K562 (cell line): ENCODE data around the gene FIGLA. TPM values are rescaled to one million over a fixed set of nuclear protein-coding genes. Genes with fewer than 3 reads are reported as not detected.
"Not testable (repeated sequence)": the region's sequence is repeated elsewhere in the genome, so short reads cannot be mapped to it uniquely, and the experiment has no call there.

Experiments used
- ATAC-seq: fragments of 200-7000 bp; cut with Tn5 transposase; 3 replicates; pipeline ENCODE4 v1.9.1; 2020; ENCODE audit warnings: moderate library complexity
- BruUV-seq: library from RNA; stranded (reverse); fragments of 400-500 nt; replicated peaks from 2 replicates; lab custom pipeline; 2021; lab: Mats Ljungman, UMichigan
- CTCF ChIA-PET: fragments of 300-600 bp; formaldehyde crosslinking; extraction: SDS; loops from one replicate; lab custom pipeline; 2021; ENCODE audit warnings: low intra/inter-chr PET ratio; lab: Yijun Ruan, JAX
- POLR2A ChIA-PET: fragments of 300-600, 350-650 bp; sonication (Branson Sonifier 250); formaldehyde crosslinking; extraction: SDS; loops from one replicate; lab custom pipeline; 2021; ENCODE audit warnings: antibody characterized with exemption, inconsistent platforms; lab: Yijun Ruan, JAX
- DNase-seq, 4 experiments: peaks; one replicate each; pipeline versions ENCODE4 v3.0.0 to v3.0.0-alpha.2; 2011 to 2018; ENCODE audit warnings: low spot score in 3 of 4, mixed read lengths in 3 of 4; ENCODE audit errors: extremely low read depth in 1 of 4
- FAIRE-seq: peaks from 2 replicates; lab custom pipeline; 2011; peaks lifted over from hg19 to GRCh38; lab: Jason Lieb, UNC
- H2AFZ ChIP-seq: 2 replicates; pipeline ENCODE4 v1.6.0; 2011; ENCODE audit warnings: low read depth, low read length, control low read depth, inconsistent platforms
- H3K27ac ChIP-seq: fragments of 200-600 bp; 3 replicates; pipeline ENCODE4 v1.8.0; 2011; ENCODE audit warnings: low read depth, mild to moderate bottlenecking, control low read depth, inconsistent platforms, low read length, moderate library complexity, mixed read lengths; ENCODE audit errors: extremely low read depth
- H3K27me3 ChIP-seq, 2 experiments: fragments of 300-600 bp in 1 of 2; 2 replicates in 1 of 2; 3 replicates in 1 of 2; pipeline versions ENCODE4 v1.6.0 to v1.8.0; 2011; ENCODE audit warnings: inconsistent platforms in 2 of 2, low read length in 2 of 2, mild to moderate bottlenecking in 1 of 2, mixed read lengths in 1 of 2, moderate library complexity in 1 of 2; ENCODE audit not compliant: control insufficient read depth in 2 of 2, insufficient read depth in 2 of 2
- H3K36me3 ChIP-seq: fragments of 300-600 bp; 3 replicates; pipeline ENCODE4 v1.8.0; 2011; ENCODE audit warnings: mild to moderate bottlenecking, low read length, inconsistent platforms; ENCODE audit not compliant: control insufficient read depth, insufficient read depth
- H3K4me1 ChIP-seq, 2 experiments: fragments of 200-600 bp in 1 of 2; replicated peaks in 1 of 2; 2 replicates in 1 of 2; 3 replicates in 1 of 2; pipeline versions ENCODE4 v1.5.1 to v1.8.0; 2011; ENCODE audit warnings: inconsistent platforms in 2 of 2, low read length in 2 of 2, mild to moderate bottlenecking in 1 of 2, mixed read lengths in 1 of 2, moderate library complexity in 1 of 2; ENCODE audit not compliant: control insufficient read depth in 2 of 2, insufficient read depth in 2 of 2
- H3K4me2 ChIP-seq: 2 replicates; pipeline ENCODE4 v1.6.1; 2011; ENCODE audit warnings: low read length, control low read depth, inconsistent platforms, mixed read lengths; ENCODE audit not compliant: insufficient read depth
- H3K4me3 ChIP-seq: fragments of 200-600 bp; sonication (generic), shearing (Covaris generic); 2 replicates; pipeline ENCODE4 v1.5.1; 2016; ENCODE audit warnings: control low read depth, inconsistent platforms
- H3K79me2 ChIP-seq: fragments of 200-600 bp; 3 replicates; pipeline ENCODE4 v1.8.0; 2011; ENCODE audit warnings: low read length, inconsistent platforms; ENCODE audit not compliant: control insufficient read depth, insufficient read depth
- H3K9ac ChIP-seq, 2 experiments: 2 replicates each; pipeline versions ENCODE4 v1.6.0 to v1.6.1; 2011; ENCODE audit warnings: low read depth in 2 of 2, low read length in 2 of 2, control low read depth in 1 of 2, inconsistent platforms in 1 of 2, mild to moderate bottlenecking in 1 of 2, mixed read lengths in 1 of 2; ENCODE audit not compliant: insufficient read depth in 1 of 2
- H3K9me1 ChIP-seq: one replicate; pipeline ENCODE4 v1.6.0; 2011; ENCODE audit warnings: inconsistent platforms, mild to moderate bottlenecking, low read length, moderate library complexity; ENCODE audit not compliant: control insufficient read depth, insufficient read depth
- H3K9me3 ChIP-seq: replicated peaks from 2 replicates; pipeline ENCODE4 v1.5.1; 2011; ENCODE audit warnings: low read depth, low read length, inconsistent platforms; ENCODE audit not compliant: control insufficient read depth, insufficient read depth
- H4K20me1 ChIP-seq: replicated peaks from 2 replicates; pipeline ENCODE4 v1.6.1; 2011; ENCODE audit warnings: low read length, inconsistent platforms, mixed read lengths; ENCODE audit not compliant: control insufficient read depth, insufficient read depth
- SRSF9 ChIP-seq: fragments of 200-400 bp; formaldehyde crosslinking; IDR thresholded peaks from 2 replicates; pipeline ENCODE4 v1.6.1; 2017; ENCODE audit warnings: low read depth, low read length, borderline replicate concordance
- ZNF707 ChIP-seq: fragments of 250-450 bp; sonication (Bioruptor Pico); conservative IDR thresholded peaks from 2 replicates; pipeline ENCODE4 v1.8.0; 2022; ENCODE audit warnings: inconsistent platforms, mild to moderate bottlenecking, moderate library complexity
- WGBS: fragments of 100-300 bp; shearing (Covaris generic); methylation state at CpG from one replicate; pipeline ENCODE4 v1.1.6; 2016; ENCODE audit warnings: low coverage, mixed read lengths; ENCODE audit not compliant: insufficient coverage; ENCODE audit errors: missing lambda C conversion rate; 5-methylcytosine and 5-hydroxymethylcytosine counted together
- in situ Hi-C: fragments of 300-500 bp; cut with MboI; formaldehyde crosslinking; loops from 4 replicates; pipeline ENCODE4 v1.15.0; 2018; ENCODE audit warnings: inconsistent platforms, mixed read lengths
- intact Hi-C: fragments of 100-400 bp; cut with micrococcal nuclease; formaldehyde crosslinking; loops from 2 replicates; pipeline ENCODE4 v1.14.2; 2022
- polyA plus RNA-seq, 8 experiments: library from polyadenylated mRNA; depleted of rRNA in 4 of 8; stranded (reverse) in 5 of 8; unstranded in 3 of 8; fragments of >200 nt; fragmentation: Nextera tagmentation in 2 of 8; fragmentation: Illumina TruSeq in 1 of 8; extraction: Ambion mirVana in 2 of 8; extraction: Trizol in 1 of 8; gene quantifications; 2 replicates each; pipeline versions ENCODE4 v1.2.1 to v1.2.3, GENCODE V29; 2011 to 2014; ENCODE audit warnings: inconsistent platforms in 1 of 8, missing spikeins in 1 of 8
- total RNA-seq, 7 experiments: library from RNA; depleted of rRNA in 6 of 7; stranded (reverse); fragments of >200 nt in 6 of 7; fragmentation: Illumina TruSeq in 2 of 7; extraction: Trizol in 2 of 7; gene quantifications; 2 replicates each; pipeline versions ENCODE4 v1.2.1 to v1.2.3, GENCODE V29; 2011 to 2021; ENCODE audit warnings: low replicate concordance in 1 of 7

The FIGLA gene
- total and polyA plus RNA-seq, 9 of the 15 experiments (the other 6 are each of a cell fraction or from before 2014, with no cell fraction given), result not detected

DNA sequence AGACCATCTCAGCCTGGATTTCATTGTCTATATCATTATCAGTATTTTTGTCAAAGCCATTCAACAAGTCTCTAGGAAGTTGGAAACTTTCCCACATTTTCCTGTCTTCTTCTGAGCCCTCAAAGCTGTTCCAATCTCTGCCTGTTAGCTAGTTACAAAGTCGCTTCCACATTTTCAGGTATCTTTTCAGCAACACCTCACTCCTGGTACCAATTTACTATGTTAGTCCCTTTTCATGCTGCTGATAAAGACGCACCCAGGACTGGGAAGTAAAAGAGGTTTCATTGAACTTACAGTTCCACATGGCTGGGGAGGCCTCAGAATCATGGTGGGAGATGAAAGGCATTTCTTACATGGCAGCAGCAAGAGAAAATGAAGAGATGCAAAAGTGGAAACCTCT, 9.3 kb upstream of the FIGLA start:
- no TSS peak for BruUV-seq
- Histone ChIP-seq H3K27me3 (peaks cover 13 to 19% of the 10 kb centered on the region in 2 experiments; a peak in 4 of 5 replicates), H3K27ac (no peak overlapping the region), H3K9me3 (no peaks in the 10 kb centered on the region), H3K79me2 (no peaks in the 10 kb centered on the region), H3K9ac (no peak overlapping the region), H4K20me1 (no peaks in the 10 kb centered on the region), H3K36me3 (no peaks in the 10 kb centered on the region), H3K9me1 (no peaks in the 10 kb centered on the region), H3K4me2 (no peak overlapping the region), H3K4me1 (peaks cover 2 to 6% of the 10 kb centered on the region in 2 experiments; a peak in 2 of 5 replicates), H3K4me3 (no peak overlapping the region), H2AFZ (no peak overlapping the region)
- TF ChIP-seq ZNF707 (CRISPR knock-in tag), result peak; percentile 90
- no peak for TF ChIP-seq SRSF9
- intact Hi-C loops (no loop called here), in situ Hi-C loops (loop anchor here (25.0 kb wide), 1 partner anchor 487 kb away; the partner anchor contains the start of gene FAM136A)
- no peak for FAIRE-seq
- WGBS, result 4% methylated on average over 2 of the region's 2 CpGs
- no peak for ATAC-seq
- no peak for DNase-seq
- ChIA-PET POLR2A (no interaction called here), CTCF (no interaction called here)

DNA sequence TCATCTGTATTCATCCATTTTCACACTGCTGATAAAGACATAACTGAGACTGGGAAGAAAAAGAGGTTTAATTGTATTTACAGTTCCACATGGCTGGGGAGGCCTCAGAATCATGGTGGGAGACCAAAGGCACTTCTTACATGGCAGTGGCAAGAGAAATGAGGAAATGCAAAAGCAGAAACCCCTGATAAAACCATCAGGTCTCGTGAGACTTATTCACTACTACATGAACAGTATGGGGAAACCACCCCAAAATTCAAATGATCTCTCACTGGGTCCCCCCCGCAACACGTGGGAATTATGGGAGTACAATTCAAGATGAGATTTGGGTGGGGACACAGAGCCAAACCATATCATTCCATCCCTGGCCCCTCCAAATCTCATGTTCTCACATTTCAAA, 7.6 kb upstream of the FIGLA start:
- H3K4me2 ChIP-seq, H3K9me1 ChIP-seq, intact Hi-C loops, H2AFZ ChIP-seq, H3K9me3 ChIP-seq, FAIRE-seq, DNase-seq, H3K9ac ChIP-seq, H4K20me1 ChIP-seq, H3K4me1 ChIP-seq, ATAC-seq, H3K36me3 ChIP-seq, H3K27ac ChIP-seq, CTCF ChIA-PET, BruUV-seq, H3K4me3 ChIP-seq, H3K79me2 ChIP-seq: not testable (repeated sequence)
- 6% methylated on average over 3 of the region's 3 CpGs for WGBS
- POLR2A ChIA-PET, result interaction anchor here (0.8 kb wide), 1 partner anchor 32 kb away, joined by 4 read pairs; no protein-coding TSS in a partner anchor
- in situ Hi-C loops, result loop anchor here (25.0 kb wide), 1 partner anchor 486 kb away; the partner anchor contains the start of gene FAM136A
- H3K27me3 ChIP-seq, result peaks cover 16 to 25% of the 10 kb centered on the region in 2 experiments; a peak in 4 of 5 replicates
